ENCODE measurements around the gene SERHL2. TPM values are rescaled to one million over a fixed set of nuclear protein-coding genes. Genes with fewer than 3 reads are reported as not detected.
"Not testable (repeated sequence)": the region's sequence is repeated elsewhere in the genome, so short reads cannot be mapped to it uniquely, and the experiment has no call there.

Gene SERHL2
- total and polyA plus RNA-seq, 2 experiments from 2014 or later = 4.8 to 5.0 TPM

- no peak for TF ChIP-seq EZH2phosphoT487 (IDR thresholded peaks at IDR 0.05; ENCODE audit: insufficient read depth, low read depth)
- no peak for TF ChIP-seq EZH2 (IDR thresholded peaks at IDR 0.05; ENCODE audit: insufficient read depth, poor library complexity, severe bottlenecking)
- H3K9me3 ChIP-seq (ENCODE audit: low read depth) = no peaks in the 10 kb centered on the region
These were observed 10.9 kb downstream of the SERHL2 start for GRCh38 chr22:42564699-42565098.

GRCh38 chr22:42565956-42566355, 12.2 kb downstream of the SERHL2 start:
- Histone ChIP-seq H3K36me3 (ENCODE audit: low read depth) (no peaks in the 10 kb centered on the region), H3K79me2 (ENCODE audit: insufficient read depth) (no peaks in the 10 kb centered on the region), H4K20me1 (ENCODE audit: insufficient read depth) (no peaks in the 10 kb centered on the region), H3K9me2 (ENCODE audit: insufficient read depth) (no peaks in the 10 kb centered on the region), H2AFZ (no peak overlapping the region), H3K4me1 (ENCODE audit: insufficient read depth) (no peaks in the 10 kb centered on the region), H3K4me2 (ENCODE audit: unreplicated experiment) (no peak overlapping the region), H3K27me3 (replicated peaks; ENCODE audit: insufficient read depth) (no peaks in the 10 kb centered on the region), H3K9me3 (ENCODE audit: low read depth) (no peaks in the 10 kb centered on the region), H3K9ac (no peak overlapping the region), H3K4me3 (no peak overlapping the region), H3F3A (ENCODE audit: insufficient read depth) (no peaks in the 10 kb centered on the region), H3K27ac (no peak overlapping the region)
- in situ Hi-C loops (cut with MboI) = no loop called here
- DNase-seq = no peak
- 97% methylated on average over 12 of the region's 12 CpGs for WGBS, 2 experiments (ENCODE audit: low coverage in 1 of 2, low lambda C conversion rate in 2 of 2, missing lambda C conversion rate in 2 of 2)
- TF ChIP-seq EZH2phosphoT487 (IDR thresholded peaks at IDR 0.05; ENCODE audit: insufficient read depth, low read depth) = no peak
- no peak for TF ChIP-seq EZH2 (IDR thresholded peaks at IDR 0.05; ENCODE audit: insufficient read depth, poor library complexity, severe bottlenecking)

More at GRCh38 chr22:42564699-42565098, 10.9 kb downstream of the SERHL2 start:
- Histone ChIP-seq H3K79me2 (ENCODE audit: insufficient read depth) (no peaks in the 10 kb centered on the region), H3K9me2 (ENCODE audit: insufficient read depth) (no peaks in the 10 kb centered on the region), H3F3A (ENCODE audit: insufficient read depth) (no peaks in the 10 kb centered on the region), H3K36me3 (ENCODE audit: low read depth) (no peaks in the 10 kb centered on the region), H3K27me3 (replicated peaks; ENCODE audit: insufficient read depth) (no peaks in the 10 kb centered on the region), H2AFZ (no peak overlapping the region), H4K20me1 (ENCODE audit: insufficient read depth) (no peaks in the 10 kb centered on the region), H3K4me2 (ENCODE audit: unreplicated experiment) (no peak overlapping the region), H3K4me1 (ENCODE audit: insufficient read depth) (no peaks in the 10 kb centered on the region), H3K27ac (no peak overlapping the region), H3K9ac (no peak overlapping the region), H3K4me3 (no peak overlapping the region)
- WGBS, 2 experiments (ENCODE audit: low coverage in 1 of 2, low lambda C conversion rate in 2 of 2, missing lambda C conversion rate in 2 of 2) = 95 to 98% methylated on average over 17 of the region's 17 CpGs
- no peak for DNase-seq
- in situ Hi-C loops (cut with MboI) = no loop called here

GRCh38 chr22:42567950-42568349, 14.2 kb downstream of the SERHL2 start:
- H3K4me1 ChIP-seq (ENCODE audit: insufficient read depth) = not testable (repeated sequence)

GRCh38 chr22:42570580-42570979, 16.8 kb downstream of the SERHL2 start:
- H3K27ac ChIP-seq; H3K27me3 ChIP-seq (replicated peaks; ENCODE audit: insufficient read depth); H3K4me3 ChIP-seq; H3K36me3 ChIP-seq (ENCODE audit: low read depth); H3K9ac ChIP-seq; H3K4me1 ChIP-seq (ENCODE audit: insufficient read depth); H4K20me1 ChIP-seq (ENCODE audit: insufficient read depth); H3K4me2 ChIP-seq (ENCODE audit: unreplicated experiment); DNase-seq; H3K9me3 ChIP-seq (ENCODE audit: low read depth); H3K9me2 ChIP-seq (ENCODE audit: insufficient read depth); H3K79me2 ChIP-seq (ENCODE audit: insufficient read depth); in situ Hi-C loops (cut with MboI); H3F3A ChIP-seq (ENCODE audit: insufficient read depth); H2AFZ ChIP-seq: not testable (repeated sequence)
- WGBS, 2 experiments (ENCODE audit: low coverage in 1 of 2, low lambda C conversion rate in 2 of 2, missing lambda C conversion rate in 2 of 2) = 81 to 82% methylated on average over 9 of the region's 9 CpGs

More at GRCh38 chr22:42567950-42568349, 14.2 kb downstream of the SERHL2 start:
- DNase-seq; H3F3A ChIP-seq (ENCODE audit: insufficient read depth); H3K4me2 ChIP-seq (ENCODE audit: unreplicated experiment); in situ Hi-C loops (cut with MboI); H3K9me2 ChIP-seq (ENCODE audit: insufficient read depth); H3K27ac ChIP-seq; H3K27me3 ChIP-seq (replicated peaks; ENCODE audit: insufficient read depth); H3K9me3 ChIP-seq (ENCODE audit: low read depth); H4K20me1 ChIP-seq (ENCODE audit: insufficient read depth); H2AFZ ChIP-seq; H3K9ac ChIP-seq; H3K79me2 ChIP-seq (ENCODE audit: insufficient read depth); H3K4me3 ChIP-seq; H3K36me3 ChIP-seq (ENCODE audit: low read depth): not testable (repeated sequence)
- 77 to 83% methylated on average over 5 to 6 of the region's 6 CpGs for WGBS, 2 experiments (ENCODE audit: low coverage in 1 of 2, low lambda C conversion rate in 2 of 2, missing lambda C conversion rate in 2 of 2)

GRCh38 chr22:42571068-42571467, 17.3 kb downstream of the SERHL2 start:
- WGBS, 2 experiments (ENCODE audit: low coverage in 1 of 2, low lambda C conversion rate in 2 of 2, missing lambda C conversion rate in 2 of 2) = 81 to 92% methylated on average over 7 to 10 of the region's 12 CpGs
- not testable (repeated sequence) for DNase-seq

GRCh38 chr22:42574046-42574445, 20.3 kb downstream of the SERHL2 start:
- H2AFZ ChIP-seq; H3K9ac ChIP-seq; H3K4me2 ChIP-seq (ENCODE audit: unreplicated experiment); H3K36me3 ChIP-seq (ENCODE audit: low read depth); DNase-seq; H3K9me3 ChIP-seq (ENCODE audit: low read depth); H3K27me3 ChIP-seq (replicated peaks; ENCODE audit: insufficient read depth); H3K27ac ChIP-seq; H3K4me1 ChIP-seq (ENCODE audit: insufficient read depth); H3F3A ChIP-seq (ENCODE audit: insufficient read depth); in situ Hi-C loops (cut with MboI); H3K79me2 ChIP-seq (ENCODE audit: insufficient read depth); H3K4me3 ChIP-seq; H4K20me1 ChIP-seq (ENCODE audit: insufficient read depth); H3K9me2 ChIP-seq (ENCODE audit: insufficient read depth): not testable (repeated sequence)
- WGBS, 2 experiments (ENCODE audit: low coverage in 1 of 2, low lambda C conversion rate in 2 of 2, missing lambda C conversion rate in 2 of 2) = 91 to 100% methylated on average over 1 of the region's 1 CpG

More at GRCh38 chr22:42571068-42571467, 17.3 kb downstream of the SERHL2 start:
- in situ Hi-C loops (cut with MboI); H3K27me3 ChIP-seq (replicated peaks; ENCODE audit: insufficient read depth); H4K20me1 ChIP-seq (ENCODE audit: insufficient read depth); H3K36me3 ChIP-seq (ENCODE audit: low read depth); H3K27ac ChIP-seq; H3K9me2 ChIP-seq (ENCODE audit: insufficient read depth); H3K9ac ChIP-seq; H3K9me3 ChIP-seq (ENCODE audit: low read depth); H3K4me3 ChIP-seq; H2AFZ ChIP-seq; H3K4me1 ChIP-seq (ENCODE audit: insufficient read depth); H3F3A ChIP-seq (ENCODE audit: insufficient read depth); H3K79me2 ChIP-seq (ENCODE audit: insufficient read depth); H3K4me2 ChIP-seq (ENCODE audit: unreplicated experiment): not testable (repeated sequence)

GRCh38 chr22:42574468-42574867, 20.7 kb downstream of the SERHL2 start:
- H3K79me2 ChIP-seq (ENCODE audit: insufficient read depth); H2AFZ ChIP-seq; H3K4me3 ChIP-seq; DNase-seq; H3K9me3 ChIP-seq (ENCODE audit: low read depth); H3F3A ChIP-seq (ENCODE audit: insufficient read depth); H3K9me2 ChIP-seq (ENCODE audit: insufficient read depth); H4K20me1 ChIP-seq (ENCODE audit: insufficient read depth); H3K9ac ChIP-seq; H3K27me3 ChIP-seq (replicated peaks; ENCODE audit: insufficient read depth); H3K36me3 ChIP-seq (ENCODE audit: low read depth); H3K4me2 ChIP-seq (ENCODE audit: unreplicated experiment); H3K27ac ChIP-seq; in situ Hi-C loops (cut with MboI); H3K4me1 ChIP-seq (ENCODE audit: insufficient read depth): not testable (repeated sequence)
- WGBS, 2 experiments (ENCODE audit: low coverage in 1 of 2, low lambda C conversion rate in 2 of 2, missing lambda C conversion rate in 2 of 2) = 90 to 95% methylated on average over 13 to 21 of the region's 21 CpGs
